Activated T-helper 1 cell treated with anti-CD3 and anti-CD28 coated beads, Interleukin-2, amount 50 U/mL, for 16 hours (primary cell): Measurements from ENCODE around the gene ATG10.

Source experiments
- DNase-seq, 2 donors: peaks; one replicate each; pipeline ENCODE4 v3.0.0-alpha.2; 2020; ENCODE audit warnings: low read depth in 1 of 2, low spot score in 1 of 2

The ATG10 gene

GRCh38 chr5:82164176-82164976, 192.6 kb downstream of the ATG10 start:
- no peak for DNase-seq

GRCh38 chr5:82164977-82165713, 193.3 kb downstream of the ATG10 start:
- no peak for DNase-seq

GRCh38 chr5:82165740-82166530, 194.1 kb downstream of the ATG10 start:
- no peak for DNase-seq

GRCh38 chr5:82167372-82167935, 195.6 kb downstream of the ATG10 start:
- no peak for DNase-seq

GRCh38 chr5:82168294-82168693, 196.5 kb downstream of the ATG10 start:
- no peak for DNase-seq

- DNase-seq, result no peak
These were observed 198.1 kb downstream of the ATG10 start for GRCh38 chr5:82169892-82170291.

- DNase-seq, result peak; percentile 17 to 18
These were observed 202.5 kb downstream of the ATG10 start for GRCh38 chr5:82174128-82174918.

- DNase-seq, result no peak
These were observed 203.0 kb downstream of the ATG10 start for GRCh38 chr5:82174919-82175219.

GRCh38 chr5:82176115-82176814, 204.4 kb downstream of the ATG10 start:
- no peak for DNase-seq

GRCh38 chr5:82178378-82178777, 206.6 kb downstream of the ATG10 start:
- no peak for DNase-seq

- no peak for DNase-seq
These were observed 210.8 kb downstream of the ATG10 start for GRCh38 chr5:82182662-82183061.

- no peak for DNase-seq
These were observed 212.0 kb downstream of the ATG10 start for GRCh38 chr5:82183828-82184227.

GRCh38 chr5:82185851-82186250, 214.0 kb downstream of the ATG10 start:
- DNase-seq, result no peak

- no peak for DNase-seq
These were observed 225.7 kb downstream of the ATG10 start for GRCh38 chr5:82197550-82197949.

- DNase-seq, result no peak
These were observed 232.7 kb downstream of the ATG10 start for GRCh38 chr5:82204567-82204966.

- DNase-seq, result no peak
These were observed 233.2 kb downstream of the ATG10 start for GRCh38 chr5:82205005-82205404.

- no peak for DNase-seq
These were observed 236.5 kb downstream of the ATG10 start for GRCh38 chr5:82208371-82208770.

GRCh38 chr5:82211855-82212572, 240.2 kb downstream of the ATG10 start:
- DNase-seq, result no peak

- no peak for DNase-seq
These were observed 246.1 kb downstream of the ATG10 start for GRCh38 chr5:82217917-82218316.
